Esophagus mucosa (tissue), 1 donor: ENCODE results near the gene ZNF705A. TPM values are rescaled to one million over a fixed set of nuclear protein-coding genes. Genes with fewer than 3 reads are reported as not detected.
"Not testable (repeated sequence)": the region's sequence is repeated elsewhere in the genome, so short reads cannot be mapped to it uniquely, and the experiment has no call there.

Source experiments
- ATAC-seq: fragments of 200-7000 bp; cut with Tn5 transposase; one replicate; pipeline ENCODE4 v1.9.1; 2020
- total RNA-seq: library from RNA; stranded (reverse); gene quantifications from one replicate; pipeline ENCODE4 v1.2.4, GENCODE V29; 2023
- donor health status: DM: yes; HTN: yes; CAD: no.

Gene ZNF705A
- total RNA-seq = not detected

DNA sequence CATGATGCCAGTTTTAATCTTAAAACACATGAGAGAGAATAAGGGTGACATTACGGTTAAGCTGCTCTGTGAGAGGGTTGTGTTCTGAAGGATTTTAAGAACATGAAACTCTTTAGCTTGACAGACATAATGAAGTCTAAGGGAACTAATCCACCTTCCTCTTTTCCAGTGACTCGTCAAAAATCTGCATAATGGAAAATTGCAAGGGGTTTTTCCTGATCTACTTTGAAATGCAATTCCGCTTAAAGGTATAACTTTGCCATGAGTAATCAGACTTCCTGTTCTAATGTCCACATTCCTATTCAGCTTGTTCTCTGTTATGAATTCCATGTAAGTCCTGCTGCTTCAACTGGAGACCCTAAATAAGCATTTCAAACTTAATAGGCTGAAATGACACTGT lies at the start of gene ZNF705A:
ZNF705A (plus strand) TSS at position 171 of the 400 bp plus-strand sequence. CDS start 15,611 bp downstream, outside the sequence.
- no peak for ATAC-seq

DNA sequence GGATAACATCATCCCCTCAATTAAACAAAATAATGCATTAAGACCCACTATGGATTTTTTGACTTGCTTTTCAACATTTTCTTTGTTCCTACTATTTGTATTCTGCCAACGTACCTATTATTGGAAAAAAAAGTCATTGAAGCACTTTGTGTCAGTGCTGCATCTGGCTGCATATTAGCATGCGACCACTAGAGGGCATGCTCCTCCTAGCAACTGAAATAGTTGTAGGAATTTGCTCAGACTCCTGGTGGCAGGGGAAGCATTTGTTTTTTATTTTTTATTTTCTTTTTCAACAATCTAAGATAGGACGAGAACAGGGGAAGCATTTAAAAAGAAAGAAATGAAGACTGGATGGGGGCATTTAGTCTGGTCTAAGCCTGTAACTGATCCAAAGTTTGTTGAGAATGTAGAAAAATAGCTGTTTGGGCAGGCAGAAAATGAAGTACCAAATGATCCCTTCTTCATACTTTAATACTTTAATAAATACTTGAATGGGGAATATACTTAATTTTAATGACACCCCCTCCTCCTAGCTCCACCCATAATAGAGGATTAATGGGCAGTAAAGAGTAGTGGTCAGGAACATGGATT lies 47.9 kb upstream of the ZNF705A start:
- peak; percentile 78 for ATAC-seq

- not testable (repeated sequence) for ATAC-seq
These were observed 43.7 kb upstream of the ZNF705A start for GRCh38 chr12:8113117-8113516.

DNA sequence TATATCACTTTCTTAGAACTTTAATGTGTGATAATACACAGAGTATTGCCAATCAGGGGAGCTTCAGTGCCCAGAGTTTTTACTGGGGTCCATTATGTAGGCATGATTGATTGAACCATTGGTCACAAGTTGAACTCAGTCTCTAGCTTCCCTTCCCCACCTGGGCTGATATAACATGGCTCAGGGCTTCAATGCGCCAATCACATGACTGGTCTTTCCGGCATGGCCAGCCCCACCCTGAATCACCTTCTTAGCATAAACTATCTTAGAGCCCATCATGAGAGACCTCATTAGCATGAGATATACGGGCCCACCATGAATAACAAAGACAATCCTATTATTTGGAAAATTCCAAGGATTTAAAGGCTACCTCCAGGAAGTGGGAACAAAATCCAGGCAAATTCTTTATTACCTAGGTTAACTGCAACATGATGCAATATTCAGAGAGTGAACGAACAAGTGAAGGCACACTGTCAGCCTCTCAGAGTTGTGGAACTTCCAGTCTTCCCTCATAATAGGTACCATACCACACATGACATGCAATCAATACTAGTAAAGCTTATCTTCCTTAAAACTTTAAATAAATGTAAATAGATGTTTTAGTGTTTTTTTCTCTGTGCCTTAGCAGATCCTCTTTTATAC lies 36.6 kb upstream of the ZNF705A start:
- no peak for ATAC-seq

DNA sequence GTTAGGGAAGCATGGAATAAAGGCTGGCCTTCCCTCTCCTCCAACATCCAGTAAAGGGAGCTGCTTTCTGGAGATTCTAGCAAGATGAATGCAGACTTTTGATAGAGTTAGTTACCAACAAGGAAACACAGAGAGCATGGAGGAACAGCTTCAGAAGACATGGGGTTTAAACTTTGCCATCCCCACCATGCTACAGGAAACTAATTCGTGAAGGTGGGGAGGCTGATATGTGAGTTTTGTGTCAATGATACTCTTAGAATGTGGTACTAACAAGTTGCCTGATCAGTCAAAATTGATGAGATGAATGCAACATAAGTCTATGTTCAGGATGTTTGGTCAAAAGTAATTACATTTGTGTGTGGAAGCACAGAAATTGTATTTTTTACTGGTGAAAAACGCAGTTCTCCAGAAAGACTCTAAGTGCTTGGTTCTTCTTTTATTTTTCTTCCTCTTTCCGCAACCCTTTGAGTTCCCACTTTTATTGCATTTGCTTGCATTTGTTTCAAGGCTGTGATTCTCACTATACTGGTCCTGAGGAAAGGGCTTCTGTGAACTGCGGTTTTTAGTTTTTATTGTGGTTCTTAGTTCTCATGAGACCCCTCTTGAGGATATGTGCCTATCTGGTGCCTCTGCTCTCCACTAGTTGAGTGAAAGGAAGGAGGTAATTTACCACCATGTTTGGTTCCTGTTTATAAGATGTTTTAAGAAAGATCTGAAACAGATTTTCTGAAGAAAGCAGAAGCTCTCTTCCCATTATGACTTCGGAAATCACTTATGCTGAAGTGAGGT lies 33.5 kb upstream of the ZNF705A start, which contains the start of gene CLEC4A:
CLEC4A (plus strand) TSS at position 494 of the 789 bp plus-strand sequence; CDS start at position 756, 262 bp downstream.
- no peak for ATAC-seq

GRCh38 chr12:8127138-8127537 lies 29.7 kb upstream of the ZNF705A start:
- ATAC-seq = no peak

DNA sequence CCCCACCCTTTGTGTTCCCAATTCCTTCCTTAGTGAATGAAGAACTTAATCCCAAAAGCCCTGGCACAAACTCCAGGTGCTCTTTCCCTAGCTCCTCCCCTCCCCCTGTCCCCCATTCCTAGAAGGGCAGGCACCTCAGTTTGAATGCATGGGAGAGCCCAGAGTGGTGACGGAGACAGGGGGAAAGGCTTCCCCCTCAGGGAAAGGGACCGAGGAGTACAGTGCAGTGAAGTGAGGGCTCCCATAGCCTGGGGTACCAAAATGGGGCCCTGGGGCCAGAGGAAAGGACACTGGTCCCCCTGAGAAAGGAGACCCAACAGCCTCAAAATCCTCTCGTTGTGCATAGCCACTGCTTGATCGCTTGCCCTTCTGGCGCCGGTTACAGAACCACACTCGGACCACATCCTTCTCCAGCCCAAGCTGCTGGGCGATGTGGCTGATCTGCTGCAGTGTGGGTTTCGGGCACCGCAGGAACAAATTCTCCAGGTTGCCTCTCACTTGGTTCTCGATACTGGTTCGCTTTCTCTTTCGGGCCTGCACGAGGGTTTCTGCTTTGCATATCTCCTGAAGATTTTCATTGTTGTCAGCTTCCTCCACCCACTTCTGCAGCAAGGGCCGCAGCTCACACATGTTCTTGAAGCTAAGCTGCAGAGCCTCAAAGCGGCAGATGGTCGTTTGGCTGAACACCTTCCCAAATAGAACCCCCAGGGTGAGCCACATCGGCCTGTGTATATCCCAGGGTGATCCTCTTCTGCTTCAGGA lies 23.0 kb upstream of the ZNF705A start:
- ATAC-seq = not testable (repeated sequence)

- not testable (repeated sequence) for ATAC-seq
These were observed 22.4 kb upstream of the ZNF705A start for GRCh38 chr12:8134398-8134930.

- ATAC-seq = not testable (repeated sequence)
These were observed 15.2 kb upstream of the ZNF705A start for GRCh38 chr12:8141647-8142046.

DNA sequence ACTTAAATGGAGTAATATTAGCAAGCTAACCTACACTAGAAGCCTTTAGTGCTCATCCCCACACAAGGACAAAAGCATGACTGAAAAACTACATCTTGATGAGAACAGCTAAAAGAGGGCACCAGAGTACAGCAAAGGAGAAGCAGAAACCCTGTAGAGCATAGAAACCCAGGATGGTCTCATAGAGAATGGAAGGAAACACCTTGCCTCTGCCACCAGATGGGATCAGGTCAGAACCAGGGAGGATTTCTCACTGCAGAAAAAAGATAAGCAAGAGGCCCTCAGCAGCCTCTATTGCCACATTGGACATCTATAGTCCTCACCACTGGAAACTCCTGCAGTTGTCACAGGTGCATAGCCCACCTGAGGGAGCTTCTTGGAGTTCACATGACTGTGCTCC lies 13.6 kb upstream of the ZNF705A start:
- ATAC-seq = no peak

DNA sequence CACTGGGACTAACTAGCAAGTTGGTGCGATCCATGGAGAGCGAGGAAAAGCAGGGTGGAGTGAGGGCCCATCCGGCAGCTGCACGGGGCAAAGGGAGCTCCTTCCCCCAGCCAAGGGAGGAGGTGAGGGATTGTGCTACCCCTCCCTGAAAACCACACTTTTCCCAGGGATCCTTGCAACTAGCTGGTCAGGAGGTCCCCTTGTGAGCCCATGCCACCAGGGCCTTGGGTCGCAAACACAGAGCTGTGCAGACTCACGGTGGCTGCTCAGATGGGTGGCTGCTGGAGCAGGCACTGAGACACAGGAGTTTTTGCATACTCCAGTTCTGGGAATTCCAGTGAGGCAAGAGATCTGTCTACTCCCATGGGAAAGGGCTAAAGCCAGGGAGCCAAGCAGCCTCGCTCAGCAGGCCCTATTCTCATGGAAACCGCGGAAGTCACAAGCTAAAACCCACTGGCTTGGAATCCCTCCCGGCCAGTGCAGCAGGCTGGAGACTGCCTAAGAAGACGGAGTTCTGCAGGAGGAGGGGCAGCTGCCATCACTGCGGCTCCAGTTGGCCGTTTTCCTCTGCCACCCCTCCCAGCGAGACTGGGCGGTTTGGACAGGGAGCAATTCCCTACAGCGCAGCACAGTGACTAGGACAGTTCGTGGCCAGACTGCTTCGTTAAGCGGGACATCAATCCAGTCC lies 10.9 kb upstream of the ZNF705A start:
- ATAC-seq = peak; percentile 17

DNA sequence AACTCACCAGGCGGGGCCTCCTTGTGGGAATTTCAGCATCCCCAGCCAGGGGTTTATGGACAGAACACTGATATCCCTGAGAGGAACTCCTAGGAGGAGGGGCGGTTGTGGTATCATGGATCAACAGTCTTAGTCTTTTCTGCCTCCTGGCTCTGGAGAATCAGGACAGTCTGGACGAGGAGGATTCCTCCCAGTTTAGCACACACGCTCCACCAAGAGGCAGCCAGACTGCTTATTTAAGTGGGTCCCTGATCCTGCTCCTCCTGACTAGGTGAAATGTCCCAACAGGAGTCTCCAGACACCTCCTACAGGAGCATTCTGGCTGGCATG lies 10.4 kb upstream of the ZNF705A start:
- no peak for ATAC-seq

DNA sequence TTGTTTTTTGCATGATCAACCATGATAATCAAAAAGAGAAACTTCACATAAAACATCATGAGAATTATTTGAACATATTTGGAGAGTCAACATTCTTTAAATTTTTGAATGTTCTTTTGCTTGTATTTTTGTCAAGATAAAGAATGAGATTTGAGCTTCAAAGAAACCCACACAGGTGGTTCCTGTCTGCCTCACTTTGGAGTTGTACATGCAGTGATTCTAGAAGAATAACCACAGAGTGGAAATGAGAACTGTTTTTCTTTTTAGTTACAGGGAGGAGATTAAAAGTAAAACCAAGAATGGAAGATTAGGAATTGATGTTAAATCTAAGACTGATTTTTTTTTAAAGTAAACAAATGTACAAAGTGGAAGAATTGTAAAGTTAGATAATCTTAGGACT lies 2.3 kb upstream of the ZNF705A start:
- ATAC-seq = no peak

DNA sequence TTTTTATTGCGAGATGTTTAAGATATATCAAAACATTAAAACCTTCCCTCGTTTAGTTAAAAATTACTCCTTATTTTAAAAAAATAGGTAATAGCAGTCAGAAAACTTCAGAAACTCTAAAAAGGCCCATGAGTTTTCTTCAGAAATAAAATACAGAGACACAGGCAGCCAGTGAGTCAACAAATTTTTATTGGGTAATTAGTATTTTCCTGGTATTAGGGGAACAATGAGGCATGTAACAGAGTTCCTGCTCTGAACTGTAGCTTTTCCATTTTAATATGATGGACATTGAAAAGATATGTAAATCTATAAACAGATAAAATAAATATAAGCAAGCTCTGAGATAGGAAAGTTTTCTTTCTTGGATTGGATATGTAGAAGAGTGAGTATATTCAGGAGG lies 399 bp upstream of the ZNF705A start:
- ATAC-seq = no peak

DNA sequence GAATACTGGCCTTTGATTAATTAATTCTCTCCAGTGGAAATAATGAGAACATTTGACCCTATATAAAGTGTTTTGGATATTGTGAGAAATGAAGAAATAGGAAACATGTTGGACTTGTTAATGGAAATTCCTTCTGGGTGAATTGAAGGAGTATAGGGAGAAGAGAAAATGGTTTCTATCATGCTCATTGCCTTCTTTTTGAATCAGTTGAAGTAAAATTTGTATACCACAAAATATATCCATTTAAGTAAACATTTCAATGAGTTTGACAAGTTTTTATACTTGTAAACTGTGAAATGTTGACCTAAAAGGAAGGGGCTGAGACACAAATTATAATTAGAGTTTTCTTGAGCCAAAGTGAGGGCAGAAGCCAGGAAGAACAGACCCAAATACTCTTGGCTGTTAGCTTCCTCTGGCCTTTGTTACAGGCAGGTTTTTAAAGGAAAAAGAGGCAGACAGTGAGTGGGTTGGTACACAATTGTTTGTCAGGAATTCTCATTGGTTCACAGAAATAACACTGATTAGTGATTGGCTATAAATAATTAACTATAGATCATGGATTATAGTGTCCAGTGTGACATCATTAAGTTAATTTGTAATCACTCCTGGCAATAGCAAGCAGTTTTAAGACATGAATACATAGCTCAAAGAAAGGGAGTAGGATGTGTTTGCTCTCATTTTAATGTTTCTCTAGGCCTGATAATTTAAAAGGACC lies 826 bp downstream of the ZNF705A start:
- no peak for ATAC-seq

DNA sequence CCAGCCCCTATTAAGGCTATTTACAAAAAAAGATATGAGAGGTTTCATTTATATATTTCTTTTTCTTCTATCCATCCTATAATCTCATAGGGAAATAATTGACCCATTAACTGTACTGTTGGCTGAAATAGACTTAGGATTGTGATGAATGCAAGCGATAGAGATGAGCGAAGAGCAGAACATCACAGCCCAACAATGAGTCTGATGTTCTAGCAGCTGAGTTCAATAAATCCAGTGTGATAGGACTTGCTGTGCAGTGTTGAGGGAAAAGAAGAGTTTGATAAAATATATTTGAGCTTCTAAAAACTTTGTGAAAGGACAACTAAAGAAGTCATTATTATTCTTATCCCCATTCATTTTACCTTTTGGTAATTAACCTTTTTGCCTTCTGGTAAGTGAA lies 16.1 kb downstream of the ZNF705A start:
- ATAC-seq = not testable (repeated sequence)

DNA sequence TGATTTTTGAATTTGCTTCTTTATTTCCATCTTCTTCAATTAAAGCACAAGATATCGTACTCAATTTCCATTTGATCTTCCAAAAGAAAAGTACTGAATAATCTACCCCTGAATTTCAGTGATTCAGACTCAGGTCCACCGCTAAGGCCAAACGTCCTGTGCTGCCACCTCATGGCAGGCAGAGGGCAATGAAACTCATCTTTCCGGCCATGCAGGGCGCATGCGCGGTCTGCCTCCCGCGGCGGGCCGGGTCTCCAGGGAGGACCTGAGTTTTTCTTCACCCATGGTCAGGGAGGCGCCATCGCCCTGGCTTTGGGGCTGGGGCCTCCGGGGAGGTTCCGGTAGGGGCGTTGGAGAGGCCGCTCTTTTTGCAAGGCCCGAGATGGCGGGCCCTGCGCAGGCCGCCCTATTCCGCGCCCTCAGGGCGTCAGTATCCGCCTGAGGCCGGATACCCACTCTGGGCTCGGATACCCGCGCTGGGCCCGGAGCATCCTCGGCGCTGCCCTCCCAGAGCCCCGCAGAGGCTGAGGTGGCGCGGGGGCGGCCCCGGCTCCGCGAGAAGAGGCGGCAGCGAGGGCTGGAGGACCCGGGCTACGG lies 23.3 kb downstream of the ZNF705A start:
- ATAC-seq = not testable (repeated sequence)

- not testable (repeated sequence) for ATAC-seq
These were observed 24.5 kb downstream of the ZNF705A start for GRCh38 chr12:8181271-8181670.

DNA sequence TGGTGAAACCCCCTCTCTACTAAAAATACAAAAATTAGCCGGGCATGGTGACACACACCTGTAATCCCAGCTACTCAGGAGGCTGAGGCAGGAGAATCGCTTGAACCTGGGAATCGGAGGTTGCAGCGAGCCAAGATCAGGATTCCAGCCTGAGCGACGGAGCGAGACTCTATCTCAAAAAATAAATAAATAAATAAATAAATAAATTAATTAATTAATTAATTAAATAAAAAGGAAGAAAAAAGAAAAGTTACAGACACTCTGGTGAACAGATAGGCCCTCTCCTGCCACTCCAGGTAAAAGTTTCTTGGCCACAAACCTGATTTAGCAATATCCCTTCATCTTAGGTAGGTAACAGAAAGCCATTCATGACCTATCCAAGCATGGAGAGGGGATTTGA lies 26.1 kb downstream of the ZNF705A start:
- not testable (repeated sequence) for ATAC-seq

DNA sequence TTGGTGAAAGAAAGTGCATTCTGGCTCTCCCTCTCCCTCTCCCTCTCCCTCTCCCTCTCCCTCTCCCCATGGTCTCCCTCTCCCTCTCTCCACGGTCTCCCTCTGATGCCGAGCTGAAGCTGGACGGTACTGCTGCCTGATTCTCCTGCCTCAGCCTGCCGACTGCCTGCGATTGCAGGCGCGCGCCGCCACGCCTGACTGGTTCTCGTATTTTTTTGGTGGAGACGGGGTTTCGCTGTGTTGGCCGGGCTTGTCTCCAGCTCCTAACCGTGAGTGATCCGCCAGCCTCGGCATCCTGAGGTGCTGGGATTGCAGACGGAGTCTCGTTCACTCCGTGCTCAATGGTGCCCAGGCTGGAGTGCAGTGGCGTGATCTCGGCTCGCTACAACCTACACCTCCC lies 26.5 kb downstream of the ZNF705A start:
- not testable (repeated sequence) for ATAC-seq

DNA sequence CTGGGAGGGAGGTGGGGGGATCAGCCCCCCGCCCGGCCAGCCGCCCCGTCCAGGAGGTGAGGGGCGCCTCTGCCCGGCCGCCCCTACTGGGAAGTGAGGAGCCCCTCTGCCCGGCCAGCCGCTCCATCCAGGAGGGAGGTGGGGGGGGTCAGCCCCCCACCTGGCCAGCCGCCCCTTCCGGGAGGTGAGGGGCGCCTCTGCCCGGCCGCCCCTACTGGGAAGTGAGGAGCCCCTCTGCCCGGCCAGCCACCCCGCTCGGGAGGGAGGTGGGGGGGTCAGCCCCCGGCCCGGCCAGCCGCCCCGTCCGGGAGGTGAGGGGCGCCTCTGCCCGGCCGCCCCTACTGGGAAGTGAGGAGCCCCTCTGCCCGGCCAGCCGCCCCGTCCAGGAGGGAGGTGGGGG lies 27.4 kb downstream of the ZNF705A start:
- not testable (repeated sequence) for ATAC-seq
